Measurements from ENCODE around the gene TCF12.

The TCF12 gene

GRCh38 chr15:57281321-57281720 lies 362.9 kb downstream of the TCF12 start:
- DNase-seq (ENCODE audit: low read depth) = no peak
- H3K4me3 ChIP-seq (ENCODE audit: low read length) = no peak overlapping the region
- no peak for TF ChIP-seq CTCF (IDR thresholded peaks at IDR 0.05; ENCODE audit: insufficient read depth, low read depth, low read length, missing control alignments)

GRCh38 chr15:57282686-57283085 lies 364.2 kb downstream of the TCF12 start:
- DNase-seq (ENCODE audit: low read depth) = no peak
- no peak for TF ChIP-seq CTCF (IDR thresholded peaks at IDR 0.05; ENCODE audit: insufficient read depth, low read depth, low read length, missing control alignments)

GRCh38 chr15:57283774-57284503 lies 365.5 kb downstream of the TCF12 start:
- no peak for DNase-seq (ENCODE audit: low read depth)
- TF ChIP-seq CTCF (IDR thresholded peaks at IDR 0.05; ENCODE audit: insufficient read depth, low read depth, low read length, missing control alignments) = no peak
- no peak overlapping the region for H3K4me3 ChIP-seq (ENCODE audit: low read length)

More at GRCh38 chr15:57282686-57283085, 364.2 kb downstream of the TCF12 start:
- H3K4me3 ChIP-seq (ENCODE audit: low read length) = no peak overlapping the region

- DNase-seq (ENCODE audit: low read depth) = no peak
- no peak overlapping the region for H3K4me3 ChIP-seq (ENCODE audit: low read length)
- TF ChIP-seq CTCF (IDR thresholded peaks at IDR 0.05; ENCODE audit: insufficient read depth, low read depth, low read length, missing control alignments) = no peak
Observed at GRCh38 chr15:57284535-57284934, 366.1 kb downstream of the TCF12 start.

- no peak for TF ChIP-seq CTCF (IDR thresholded peaks at IDR 0.05; ENCODE audit: insufficient read depth, low read depth, low read length, missing control alignments)
- DNase-seq (ENCODE audit: low read depth) = no peak
- no peak overlapping the region for H3K4me3 ChIP-seq (ENCODE audit: low read length)
Observed at GRCh38 chr15:57285386-57285785, 366.9 kb downstream of the TCF12 start.

- H3K4me3 ChIP-seq (ENCODE audit: low read length) = no peak overlapping the region
Observed at GRCh38 chr15:57286446-57287122, 368.1 kb downstream of the TCF12 start.

More at GRCh38 chr15:57286446-57287122, 368.1 kb downstream of the TCF12 start:
- DNase-seq (ENCODE audit: low read depth) = no peak
- no peak for TF ChIP-seq CTCF (IDR thresholded peaks at IDR 0.05; ENCODE audit: insufficient read depth, low read depth, low read length, missing control alignments)

Data from epithelial cell of esophagus (primary cell).